ENCODE results near the gene CPE.

CPE gene

DNA sequence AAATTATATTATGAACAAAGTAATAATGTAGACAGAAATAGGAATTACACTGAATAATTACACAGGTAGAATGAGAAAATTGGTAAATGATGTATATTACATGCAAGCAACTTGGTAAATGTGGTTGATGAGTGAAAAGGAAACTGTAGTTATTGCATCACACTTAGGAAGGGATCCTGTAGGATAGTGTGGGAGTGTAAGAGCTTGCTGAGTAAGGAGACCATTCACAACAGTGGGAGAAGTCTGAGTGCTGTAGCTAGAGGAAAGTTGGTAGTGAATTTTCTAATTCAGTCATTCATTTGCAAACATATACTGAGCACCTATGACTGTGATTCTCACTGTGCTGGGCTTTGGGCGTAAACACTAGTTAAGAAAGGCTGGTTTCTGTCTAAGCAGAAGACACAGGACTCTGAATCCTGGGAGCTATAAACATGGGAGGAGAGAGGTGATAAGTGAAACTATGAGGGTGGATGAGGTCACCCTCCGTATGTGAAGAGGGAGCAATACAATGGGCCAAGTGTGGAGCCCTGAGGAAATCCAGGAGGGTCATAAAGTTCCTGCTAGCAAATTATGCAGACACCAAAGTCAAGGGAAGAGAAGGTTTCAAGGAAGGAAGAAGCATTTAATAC lies 14.2 kb upstream of the CPE start:
- DNase-seq (ENCODE audit: low read depth, low spot score) = no peak

DNA sequence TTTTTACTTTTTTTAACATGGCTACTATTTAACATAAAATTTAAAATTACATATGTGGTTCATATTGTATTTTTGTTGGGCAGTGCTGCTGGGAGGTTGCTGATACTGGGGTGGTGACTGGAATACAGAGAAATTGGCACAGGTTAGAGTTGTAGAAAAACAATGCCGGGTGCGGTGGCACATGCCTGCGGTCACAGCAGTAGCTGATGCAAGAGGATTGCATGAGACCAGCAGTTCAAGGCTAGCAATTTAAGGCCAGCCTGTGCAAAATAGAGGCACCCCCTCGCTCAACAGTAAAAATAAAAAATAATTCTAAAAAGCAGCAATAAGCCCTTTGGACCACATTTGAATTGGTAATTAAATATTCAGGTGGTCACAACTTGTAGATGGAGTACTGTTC lies 11.8 kb upstream of the CPE start:
- DNase-seq (ENCODE audit: low read depth, low spot score) = no peak

- DNase-seq (ENCODE audit: low read depth, low spot score) = no peak
Measured at GRCh38 chr4:165368114-165368513, 10.7 kb upstream of the CPE start.

DNA sequence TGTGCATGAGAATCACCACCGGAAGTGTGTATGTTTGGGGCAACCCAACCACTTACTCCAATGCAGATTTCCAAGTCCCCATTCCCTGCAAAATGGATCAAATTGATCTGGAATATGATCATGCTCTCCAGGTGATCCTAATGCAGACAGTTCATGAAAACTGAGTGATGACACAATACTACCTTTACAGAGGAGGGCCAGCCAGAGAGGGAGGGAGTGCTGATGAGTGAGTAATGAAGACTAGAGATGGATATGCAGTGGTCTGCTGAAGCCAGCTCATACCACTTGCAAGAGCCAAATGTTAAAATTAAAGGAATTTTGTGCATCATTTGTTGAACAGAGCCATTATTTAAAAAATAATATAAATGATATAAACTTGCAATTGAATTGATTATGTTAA lies 10.2 kb upstream of the CPE start:
- DNase-seq (ENCODE audit: low read depth, low spot score) = no peak

- DNase-seq (ENCODE audit: low read depth, low spot score) = no peak
Measured at GRCh38 chr4:165369522-165369921, 9.3 kb upstream of the CPE start.

GRCh38 chr4:165370530-165370929 lies 8.3 kb upstream of the CPE start:
- DNase-seq (ENCODE audit: low read depth, low spot score) = no peak

GRCh38 chr4:165375465-165375864 lies 3.3 kb upstream of the CPE start:
- DNase-seq (ENCODE audit: low read depth, low spot score) = no peak

DNA sequence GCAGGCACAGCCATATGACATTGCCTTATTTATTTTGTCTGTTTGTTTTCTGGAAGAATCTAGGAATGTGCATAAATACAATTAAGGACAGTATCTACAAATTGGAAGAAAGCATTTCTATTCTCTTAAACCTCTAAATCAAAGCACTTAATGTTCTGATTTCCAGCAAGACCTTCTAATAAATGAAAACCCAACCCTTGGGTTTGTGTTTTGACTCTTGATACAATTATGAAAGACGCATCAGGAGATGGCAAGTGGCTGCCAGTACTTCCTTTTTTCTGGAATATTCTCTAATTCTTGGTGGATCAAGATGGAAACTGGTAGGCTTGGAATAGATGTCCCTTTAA lies 437 bp upstream of the CPE start:
- DNase-seq (ENCODE audit: low read depth, low spot score) = no peak

DNA sequence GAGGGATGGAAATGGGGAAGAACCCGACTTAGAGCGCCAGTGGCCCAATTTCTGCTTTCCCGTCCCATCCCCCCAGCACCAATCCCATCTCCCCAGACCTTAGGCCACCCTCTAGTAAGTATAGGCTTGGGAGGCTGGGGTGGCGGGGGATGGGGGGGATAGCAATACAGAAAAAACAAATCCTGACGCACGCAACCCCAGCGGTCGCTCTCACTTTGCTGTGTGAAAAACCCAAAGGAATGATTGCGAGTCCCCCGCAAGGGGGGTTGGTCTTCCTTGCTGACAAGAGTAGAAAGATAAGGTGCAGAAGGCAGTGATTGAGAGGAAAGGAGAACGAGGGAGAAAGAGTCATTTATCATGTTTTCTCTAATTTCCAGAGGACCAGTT lies 863 bp downstream of the CPE start:
- DNase-seq (ENCODE audit: low read depth, low spot score) = no peak

DNA sequence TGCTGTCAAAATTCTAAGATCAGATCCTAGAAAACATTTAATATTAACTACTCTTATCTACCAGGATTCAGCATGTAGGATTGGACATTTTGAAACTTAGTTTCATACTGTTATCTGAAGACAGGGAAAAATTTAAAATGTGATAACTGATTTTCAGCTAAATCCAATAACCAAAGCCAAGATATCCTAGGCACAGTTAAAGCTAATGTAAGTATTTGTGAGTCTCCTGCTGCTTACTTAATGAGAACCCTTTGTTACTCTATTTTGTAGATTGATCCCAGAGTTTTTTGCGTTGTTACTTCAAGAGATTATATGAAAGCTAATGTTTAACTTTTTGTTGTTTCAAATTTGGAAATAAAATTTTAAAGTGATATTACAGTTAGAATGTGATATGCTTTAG lies 2.0 kb downstream of the CPE start:
- DNase-seq (ENCODE audit: low read depth, low spot score) = no peak

GRCh38 chr4:165381821-165382373 lies 3.1 kb downstream of the CPE start:
- DNase-seq (ENCODE audit: low read depth, low spot score) = no peak

DNA sequence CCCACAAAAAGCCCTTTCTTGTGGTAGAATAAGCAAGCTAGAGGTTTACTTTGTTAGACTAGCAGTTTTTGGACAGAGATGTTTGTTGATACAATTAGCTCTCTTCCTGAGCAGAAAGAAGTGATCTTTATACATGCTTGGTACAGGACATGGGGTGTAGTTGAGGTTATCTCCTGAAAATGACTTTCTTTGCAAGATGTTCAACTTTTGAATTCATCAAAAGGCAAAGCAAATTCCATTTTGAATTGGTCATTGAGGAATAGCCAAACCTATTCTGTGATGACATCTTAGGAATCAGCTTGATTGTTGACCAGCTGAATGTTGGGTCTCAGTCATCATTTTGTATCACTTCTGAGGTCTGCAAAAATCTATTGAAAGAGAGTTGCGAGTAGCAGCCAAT lies 3.8 kb downstream of the CPE start:
- no peak for DNase-seq (ENCODE audit: low read depth, low spot score)

- DNase-seq (ENCODE audit: low read depth, low spot score) = no peak
Measured at GRCh38 chr4:165383591-165384073, 4.8 kb downstream of the CPE start.

DNA sequence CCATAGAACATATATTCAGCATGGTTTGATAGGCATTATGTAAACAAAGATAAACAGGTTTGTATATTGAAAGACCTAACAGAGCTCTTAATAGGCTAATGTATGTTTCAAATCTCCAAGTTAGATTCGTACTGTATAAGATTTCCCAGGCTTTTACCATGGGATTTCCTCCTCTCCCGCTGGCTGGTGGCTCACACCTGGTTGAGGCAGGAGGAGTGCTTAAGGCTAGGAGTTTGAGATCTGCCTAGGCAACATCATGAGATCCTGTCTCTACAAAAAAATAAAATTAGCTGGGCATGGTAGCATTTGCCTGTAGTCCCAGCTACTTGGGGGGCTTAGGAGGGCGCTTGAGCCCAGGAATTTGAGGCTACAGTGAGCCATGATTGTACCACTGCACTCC lies 5.4 kb downstream of the CPE start:
- DNase-seq (ENCODE audit: low read depth, low spot score) = no peak

- no peak for DNase-seq (ENCODE audit: low read depth, low spot score)
Measured at GRCh38 chr4:165384598-165384997, 5.8 kb downstream of the CPE start.

- no peak for DNase-seq (ENCODE audit: low read depth, low spot score)
Measured at GRCh38 chr4:165385126-165385525, 6.3 kb downstream of the CPE start.

DNA sequence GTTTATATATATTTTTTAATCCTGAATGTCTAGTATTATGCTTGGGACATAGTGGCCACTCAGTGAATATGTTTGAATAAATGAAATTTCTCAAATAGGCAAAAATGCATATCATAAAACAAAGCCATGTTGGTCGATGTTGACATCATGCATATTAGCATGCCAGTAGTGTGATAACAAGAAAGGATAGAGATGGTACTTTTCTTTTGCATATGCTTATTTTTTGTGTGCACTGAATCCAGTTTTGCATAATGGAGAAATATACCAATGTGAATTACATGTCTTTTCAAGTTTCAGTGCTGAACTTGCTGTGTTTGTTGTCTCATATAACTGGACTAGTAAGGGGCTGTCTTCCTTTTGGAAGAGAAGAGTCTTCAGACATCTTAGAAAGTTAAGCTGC lies 7.5 kb downstream of the CPE start:
- no peak for DNase-seq (ENCODE audit: low read depth, low spot score)

GRCh38 chr4:165388756-165389155 lies 9.9 kb downstream of the CPE start:
- DNase-seq (ENCODE audit: low read depth, low spot score) = no peak

GRCh38 chr4:165393051-165393450 lies 14.2 kb downstream of the CPE start:
- no peak for DNase-seq (ENCODE audit: low read depth, low spot score)

DNA sequence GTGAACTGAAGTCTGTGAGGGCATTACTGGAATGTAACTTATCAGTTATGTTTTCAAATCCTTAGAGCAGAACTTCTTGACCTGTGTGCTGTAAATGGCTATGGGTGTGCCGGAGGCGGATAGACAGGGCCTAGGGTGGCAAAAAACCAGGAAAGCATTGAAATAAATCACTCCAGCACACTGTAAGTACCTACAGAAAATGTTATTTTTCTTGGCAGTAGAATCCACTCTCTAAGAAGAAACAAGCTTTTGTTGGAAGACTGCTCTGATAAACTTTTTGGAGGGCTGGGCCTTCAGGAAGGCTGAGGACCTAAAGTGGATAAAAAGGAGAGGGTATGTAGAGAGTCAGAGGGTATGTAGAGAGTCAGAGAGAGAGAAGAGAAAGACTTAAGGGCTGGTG lies 14.9 kb downstream of the CPE start:
- DNase-seq (ENCODE audit: low read depth, low spot score) = no peak

GRCh38 chr4:165394275-165394674 lies 15.5 kb downstream of the CPE start:
- DNase-seq (ENCODE audit: low read depth, low spot score) = no peak

GRCh38 chr4:165398570-165398969 lies 19.8 kb downstream of the CPE start:
- no peak for DNase-seq (ENCODE audit: low read depth, low spot score)

GRCh38 chr4:165402375-165402774 lies 23.6 kb downstream of the CPE start:
- DNase-seq (ENCODE audit: low read depth, low spot score) = no peak

DNA sequence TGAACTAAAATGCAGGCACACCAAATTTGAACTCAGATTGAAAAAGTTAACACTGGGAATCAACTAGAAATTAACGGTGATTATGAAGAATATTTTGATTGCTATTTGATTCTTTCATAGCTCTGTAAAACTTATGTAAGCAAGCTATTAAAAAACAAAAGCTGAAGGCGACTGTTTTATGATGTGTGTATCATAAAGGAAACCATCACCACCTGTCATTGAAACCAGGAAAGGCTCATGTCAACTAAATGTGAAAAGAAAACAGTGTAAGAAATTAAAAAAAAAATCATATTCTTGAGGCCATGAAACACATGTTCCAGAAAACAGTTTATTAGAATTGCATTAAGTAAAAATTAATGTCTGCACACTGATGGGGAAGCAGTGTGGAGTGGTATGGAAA lies 24.2 kb downstream of the CPE start:
- no peak for DNase-seq (ENCODE audit: low read depth, low spot score)

Measured in iPS DF 19.7 (cell line).